ENCODE measurements around the gene AOPEP. TPM values are rescaled to one million over a fixed set of nuclear protein-coding genes. Genes with fewer than 3 reads are reported as not detected.

The AOPEP gene
- total and polyA plus RNA-seq, 12 donors = 110 to 250 (median 161) TPM

DNA sequence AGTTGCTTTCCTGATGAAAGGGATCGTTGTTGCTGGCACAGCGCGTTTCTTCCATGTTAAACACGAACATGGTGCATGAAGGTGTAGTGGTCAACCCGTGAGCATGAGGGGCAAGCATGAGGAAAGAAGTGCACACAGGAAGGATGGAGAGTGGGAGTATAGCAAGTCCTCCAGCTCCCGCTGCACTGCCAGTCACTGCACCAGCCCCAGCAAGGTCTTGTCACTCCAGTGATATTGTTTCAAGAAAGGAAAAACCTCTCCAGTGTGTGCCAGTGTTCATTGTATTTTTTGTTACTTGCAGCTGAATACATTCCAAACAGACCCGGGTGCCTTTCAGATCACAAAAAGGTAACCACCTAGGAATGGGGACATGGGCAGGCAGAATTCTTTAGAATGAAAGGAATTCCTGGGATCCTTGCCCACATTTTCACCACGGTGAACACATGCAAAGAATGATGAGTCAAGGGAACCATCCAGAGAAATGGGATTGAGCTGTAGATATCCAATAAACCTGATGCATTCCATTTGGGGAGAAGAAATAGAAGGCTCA lies 186.3 kb downstream of the AOPEP start:
- H3K9me3 ChIP-seq = no peaks in the 10 kb centered on the region
- peaks cover 0 to 36% (median 17%) of the 10 kb centered on the region in 9 donors for H3K4me1 ChIP-seq
- WGBS, 2 donors = 67 to 77% methylated on average over 8 of the region's 8 CpGs
- H3K27me3 ChIP-seq = no peaks in the 10 kb centered on the region
- peak overlapping the region in 2 of 10 donors; percentile 28 to 51 for H3K27ac ChIP-seq
- no peak overlapping the region for H3K4me3 ChIP-seq
- no peaks in the 10 kb centered on the region for H3K36me3 ChIP-seq
- intact Hi-C loops (cut with DNase I) = loop anchor here in 1 of 10 donors (5.0 to 10.0 kb wide), 2 partner anchors 35 to 128 kb away; no protein-coding TSS in a partner anchor
- DNase-seq = peak in 1 of 2 donors; percentile 2
- ATAC-seq = no peak
- TF ChIP-seq, protein P1, sequence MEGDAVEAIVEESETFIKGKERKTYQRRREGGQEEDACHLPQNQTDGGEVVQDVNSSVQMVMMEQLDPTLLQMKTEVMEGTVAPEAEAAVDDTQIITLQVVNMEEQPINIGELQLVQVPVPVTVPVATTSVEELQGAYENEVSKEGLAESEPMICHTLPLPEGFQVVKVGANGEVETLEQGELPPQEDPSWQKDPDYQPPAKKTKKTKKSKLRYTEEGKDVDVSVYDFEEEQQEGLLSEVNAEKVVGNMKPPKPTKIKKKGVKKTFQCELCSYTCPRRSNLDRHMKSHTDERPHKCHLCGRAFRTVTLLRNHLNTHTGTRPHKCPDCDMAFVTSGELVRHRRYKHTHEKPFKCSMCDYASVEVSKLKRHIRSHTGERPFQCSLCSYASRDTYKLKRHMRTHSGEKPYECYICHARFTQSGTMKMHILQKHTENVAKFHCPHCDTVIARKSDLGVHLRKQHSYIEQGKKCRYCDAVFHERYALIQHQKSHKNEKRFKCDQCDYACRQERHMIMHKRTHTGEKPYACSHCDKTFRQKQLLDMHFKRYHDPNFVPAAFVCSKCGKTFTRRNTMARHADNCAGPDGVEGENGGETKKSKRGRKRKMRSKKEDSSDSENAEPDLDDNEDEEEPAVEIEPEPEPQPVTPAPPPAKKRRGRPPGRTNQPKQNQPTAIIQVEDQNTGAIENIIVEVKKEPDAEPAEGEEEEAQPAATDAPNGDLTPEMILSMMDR (IDR thresholded peaks at IDR 0.05) = no peak

DNA sequence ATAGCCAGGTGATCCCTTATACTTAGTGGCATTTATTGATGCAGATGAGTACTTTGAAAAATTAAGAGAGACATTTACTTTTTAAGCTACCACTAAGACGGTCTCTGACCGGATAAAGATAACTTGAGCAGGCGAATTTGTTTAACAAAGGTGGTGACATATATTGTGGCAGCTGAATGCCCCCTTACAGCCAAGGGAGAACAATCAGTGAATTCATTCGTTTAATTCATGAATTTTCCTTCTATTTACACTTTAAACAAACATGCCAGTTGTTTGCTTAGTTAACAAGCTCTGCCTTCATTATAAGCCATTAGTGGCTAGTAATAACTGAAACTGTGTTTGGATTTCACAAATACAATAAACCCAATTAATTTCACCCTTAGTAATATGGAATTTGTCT lies 187.1 kb downstream of the AOPEP start:
- intact Hi-C loops (cut with DNase I) = loop anchor here in 1 of 10 donors (5.0 to 10.0 kb wide), 2 partner anchors 36 to 129 kb away; no protein-coding TSS in a partner anchor
- H3K4me1 ChIP-seq = peaks cover 0 to 29% (median 9%) of the 10 kb centered on the region in 9 donors
- no peaks in the 10 kb centered on the region for H3K36me3 ChIP-seq
- no peak overlapping the region for H3K4me3 ChIP-seq
- H3K9me3 ChIP-seq = no peaks in the 10 kb centered on the region
- peak overlapping the region in 4 of 10 donors; percentile 12 to 51 (median 29) for H3K27ac ChIP-seq
- ATAC-seq = no peak
- WGBS, 2 donors = 78 to 87% methylated on average over 4 of the region's 4 CpGs
- H3K27me3 ChIP-seq = no peaks in the 10 kb centered on the region
- TF ChIP-seq, protein P1 (IDR thresholded peaks at IDR 0.05) = no peak
- DNase-seq = no peak

DNA sequence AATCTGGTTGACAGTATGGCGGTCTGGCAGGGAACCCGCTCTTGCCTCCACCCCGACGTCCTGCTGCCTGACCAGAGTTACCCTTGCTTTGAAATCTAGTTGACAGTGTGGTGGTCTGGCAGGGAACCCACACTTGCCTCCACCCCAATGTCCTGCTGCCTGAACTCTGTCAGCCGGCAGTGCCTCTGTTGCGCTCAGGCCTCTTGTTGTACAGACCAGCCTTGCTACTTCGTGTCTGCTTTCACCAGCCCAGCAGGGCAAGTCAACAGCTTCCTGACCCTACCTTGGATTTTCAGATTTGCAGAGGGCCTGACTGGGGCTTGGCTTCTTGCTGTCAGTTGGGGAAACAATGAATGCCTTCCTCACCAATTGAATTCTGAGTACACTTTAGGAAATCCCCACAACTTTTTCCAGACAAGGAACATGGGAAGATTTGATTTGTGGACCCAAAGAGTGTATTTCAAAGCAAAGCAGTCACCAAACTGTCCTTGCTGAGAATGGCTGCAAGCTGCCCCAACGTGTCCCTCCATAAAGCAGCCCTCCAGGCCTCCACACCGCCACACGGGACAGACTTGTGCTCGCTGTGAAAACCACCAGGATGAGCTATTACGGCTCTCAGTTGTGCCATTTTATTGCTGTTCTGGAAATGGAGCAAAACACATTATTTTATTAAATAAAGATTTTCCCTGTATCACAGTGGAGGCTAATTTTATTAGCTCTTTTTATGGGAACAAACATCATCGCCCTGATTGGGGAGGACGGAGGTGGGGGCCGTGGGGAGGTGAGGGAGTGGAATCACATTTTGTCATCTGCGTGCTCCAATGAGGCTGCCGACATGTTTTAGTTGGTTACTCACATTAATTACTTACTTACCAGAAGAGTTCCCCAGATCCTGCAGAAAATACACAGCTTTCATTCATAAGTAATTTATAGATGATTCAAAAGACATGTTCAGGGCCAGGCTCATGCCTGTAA lies 189.3 kb downstream of the AOPEP start:
- no peak overlapping the region for H3K4me3 ChIP-seq
- TF ChIP-seq, protein P1 (IDR thresholded peaks at IDR 0.05) = no peak
- no peaks in the 10 kb centered on the region for H3K27me3 ChIP-seq
- ATAC-seq = no peak
- H3K27ac ChIP-seq = no peak overlapping the region
- no peaks in the 10 kb centered on the region for H3K9me3 ChIP-seq
- H3K36me3 ChIP-seq = no peaks in the 10 kb centered on the region
- peak in 1 of 2 donors; percentile 1 for DNase-seq
- intact Hi-C loops (cut with DNase I) = loop anchor here in 1 of 10 donors (10.0 kb wide), 1 partner anchor 131 kb away; no protein-coding TSS in a partner anchor
- 96 to 97% methylated on average over 17 of the region's 17 CpGs for WGBS, 2 donors
- peaks cover 0 to 45% (median 14%) of the 10 kb centered on the region in 9 donors for H3K4me1 ChIP-seq

DNA sequence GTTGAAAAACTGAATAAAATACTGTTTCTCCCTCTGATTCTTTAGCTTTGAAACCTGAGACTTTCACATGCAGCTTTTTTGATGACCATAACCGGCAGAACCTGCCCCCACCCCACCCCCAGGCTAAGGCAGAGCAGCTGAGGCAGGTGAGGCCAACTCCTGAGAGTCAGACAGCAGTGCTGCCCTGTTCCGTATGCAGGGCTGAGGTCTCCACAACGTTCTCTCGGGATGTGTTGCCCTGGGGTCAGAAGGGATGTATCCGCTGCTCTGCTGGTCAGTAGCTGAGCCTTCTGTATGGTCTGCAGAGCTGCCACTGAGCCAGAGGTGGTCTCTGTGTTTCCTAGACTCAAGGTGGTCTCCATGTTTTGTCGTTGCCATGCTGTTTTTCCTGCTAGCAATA lies 190.5 kb downstream of the AOPEP start:
- Histone ChIP-seq H3K27me3 (no peaks in the 10 kb centered on the region), H3K9me3 (no peaks in the 10 kb centered on the region), H3K27ac (no peak overlapping the region), H3K36me3 (no peaks in the 10 kb centered on the region), H3K4me1 (peaks cover 1 to 56% (median 25%) of the 10 kb centered on the region in 9 donors), H3K4me3 (no peak overlapping the region)
- TF ChIP-seq, protein P1 (IDR thresholded peaks at IDR 0.05) = no peak
- ATAC-seq (no peak), DNase-seq (no peak)
- intact Hi-C loops (cut with DNase I) = loop anchor here in 1 of 10 donors (10.0 kb wide), 1 partner anchor 132 kb away; no protein-coding TSS in a partner anchor
- 88 to 92% methylated on average over 6 of the region's 6 CpGs for WGBS, 2 donors
